ENCODE results near the gene PDZD11.

- TF ChIP-seq, protein P1, sequence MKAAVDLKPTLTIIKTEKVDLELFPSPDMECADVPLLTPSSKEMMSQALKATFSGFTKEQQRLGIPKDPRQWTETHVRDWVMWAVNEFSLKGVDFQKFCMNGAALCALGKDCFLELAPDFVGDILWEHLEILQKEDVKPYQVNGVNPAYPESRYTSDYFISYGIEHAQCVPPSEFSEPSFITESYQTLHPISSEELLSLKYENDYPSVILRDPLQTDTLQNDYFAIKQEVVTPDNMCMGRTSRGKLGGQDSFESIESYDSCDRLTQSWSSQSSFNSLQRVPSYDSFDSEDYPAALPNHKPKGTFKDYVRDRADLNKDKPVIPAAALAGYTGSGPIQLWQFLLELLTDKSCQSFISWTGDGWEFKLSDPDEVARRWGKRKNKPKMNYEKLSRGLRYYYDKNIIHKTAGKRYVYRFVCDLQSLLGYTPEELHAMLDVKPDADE (conservative IDR thresholded peaks at IDR 0.05; ENCODE audit: control insufficient read depth, low read depth, low read length) = 0 out of 2 replicates have a peak, but pooled peaks have one; percentile 26
- no peak for TF ChIP-seq ATF3 (IDR thresholded peaks at IDR 0.05)
- no peak for TF ChIP-seq ATF3 (CRISPR knock-in tag; conservative IDR thresholded peaks at IDR 0.05)
- TF ChIP-seq E4F1 (CRISPR knock-in tag; IDR thresholded peaks at IDR 0.05; ENCODE audit: borderline replicate concordance) = no peak
- no peak for TF ChIP-seq TCF7L2 (IDR thresholded peaks at IDR 0.05; ENCODE audit: low read depth, low read length)
- no peak for TF ChIP-seq MAFK (IDR thresholded peaks at IDR 0.05; ENCODE audit: low read length)
These were observed at the start of gene PDZD11, which contains the start of gene KIF4A for GRCh38 chrX:70289793-70290770.
